Measurements from ENCODE around the gene SF3B2. TPM values are rescaled to one million over a fixed set of nuclear protein-coding genes. Genes with fewer than 3 reads are reported as not detected.

SF3B2 gene
- total and polyA plus RNA-seq, 9 of the 15 experiments (the other 6 are each of a cell fraction or from before 2014, with no cell fraction given) = 58.3 to 248 (median 157) TPM

DNA sequence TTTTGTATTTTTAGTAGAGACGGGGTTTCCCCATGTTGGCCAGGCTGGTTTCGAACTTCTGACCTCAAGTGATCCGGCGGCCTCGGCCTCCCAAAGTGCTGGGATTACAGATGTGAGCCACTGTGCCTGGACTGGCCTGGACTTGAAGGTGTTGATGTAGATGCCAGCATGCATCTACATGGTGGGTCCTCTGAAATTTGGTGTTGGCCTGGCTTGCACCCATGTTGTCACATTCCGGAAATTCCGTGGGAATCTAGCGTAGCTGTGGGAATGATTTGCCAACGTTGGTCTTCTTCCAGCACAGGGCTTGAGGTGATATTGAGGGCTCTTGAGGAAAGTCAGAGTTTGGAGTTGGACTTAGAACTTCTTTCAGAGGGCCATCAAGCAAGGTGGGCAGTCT, 24.4 kb downstream of the SF3B2 start (continued):
- TF ChIP-seq, protein P1, sequence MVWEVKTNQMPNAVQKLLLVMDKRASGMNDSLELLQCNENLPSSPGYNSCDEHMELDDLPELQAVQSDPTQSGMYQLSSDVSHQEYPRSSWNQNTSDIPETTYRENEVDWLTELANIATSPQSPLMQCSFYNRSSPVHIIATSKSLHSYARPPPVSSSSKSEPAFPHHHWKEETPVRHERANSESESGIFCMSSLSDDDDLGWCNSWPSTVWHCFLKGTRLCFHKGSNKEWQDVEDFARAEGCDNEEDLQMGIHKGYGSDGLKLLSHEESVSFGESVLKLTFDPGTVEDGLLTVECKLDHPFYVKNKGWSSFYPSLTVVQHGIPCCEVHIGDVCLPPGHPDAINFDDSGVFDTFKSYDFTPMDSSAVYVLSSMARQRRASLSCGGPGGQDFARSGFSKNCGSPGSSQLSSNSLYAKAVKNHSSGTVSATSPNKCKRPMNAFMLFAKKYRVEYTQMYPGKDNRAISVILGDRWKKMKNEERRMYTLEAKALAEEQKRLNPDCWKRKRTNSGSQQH (CRISPR knock-in tag; IDR thresholded peaks at IDR 0.05) = no peak
- TF ChIP-seq MCM2 (IDR thresholded peaks at IDR 0.05; ENCODE audit: low read depth) = no peak

GRCh38 chr11:66077927-66078326, 25.8 kb downstream of the SF3B2 start:
- no peak overlapping the region for H3K9ac ChIP-seq (ENCODE audit: insufficient read depth in 1 of 2, low read depth in 2 of 2, low read length in 2 of 2)
- TF ChIP-seq SMAD2 (IDR thresholded peaks at IDR 0.05; ENCODE audit: low read depth, low read length) (no peak), HIVEP1 (CRISPR knock-in tag; IDR thresholded peaks at IDR 0.05) (no peak), TCF7L2 (IDR thresholded peaks at IDR 0.05; ENCODE audit: low read depth, low read length) (no peak), GABPA (tag; conservative IDR thresholded peaks at IDR 0.05; ENCODE audit: low read depth) (no peak), ZNF445 (CRISPR knock-in tag; IDR thresholded peaks at IDR 0.05; ENCODE audit: low read depth) (no peak), ZNF165 (CRISPR knock-in tag; IDR thresholded peaks at IDR 0.05; ENCODE audit: borderline replicate concordance) (no peak), TEAD2 (tag; IDR thresholded peaks at IDR 0.05) (no peak), ZNF668 (CRISPR knock-in tag; IDR thresholded peaks at IDR 0.05) (no peak), ZBTB9 (CRISPR knock-in tag; IDR thresholded peaks at IDR 0.05) (no peak), ZNF239 (CRISPR knock-in tag; IDR thresholded peaks at IDR 0.05) (no peak), ZFP36 (IDR thresholded peaks at IDR 0.05; ENCODE audit: low read depth, low read length, partially characterized antibody) (no peak), RFX1 (IDR thresholded peaks at IDR 0.05) (no peak), TAF15 (IDR thresholded peaks at IDR 0.05; ENCODE audit: low read depth, low read length) (no peak), PHF21A (IDR thresholded peaks at IDR 0.05; ENCODE audit: borderline replicate concordance, low read depth) (no peak), CBFA2T3 (IDR thresholded peaks at IDR 0.05) (no peak)
- TF ChIP-seq, protein P2, sequence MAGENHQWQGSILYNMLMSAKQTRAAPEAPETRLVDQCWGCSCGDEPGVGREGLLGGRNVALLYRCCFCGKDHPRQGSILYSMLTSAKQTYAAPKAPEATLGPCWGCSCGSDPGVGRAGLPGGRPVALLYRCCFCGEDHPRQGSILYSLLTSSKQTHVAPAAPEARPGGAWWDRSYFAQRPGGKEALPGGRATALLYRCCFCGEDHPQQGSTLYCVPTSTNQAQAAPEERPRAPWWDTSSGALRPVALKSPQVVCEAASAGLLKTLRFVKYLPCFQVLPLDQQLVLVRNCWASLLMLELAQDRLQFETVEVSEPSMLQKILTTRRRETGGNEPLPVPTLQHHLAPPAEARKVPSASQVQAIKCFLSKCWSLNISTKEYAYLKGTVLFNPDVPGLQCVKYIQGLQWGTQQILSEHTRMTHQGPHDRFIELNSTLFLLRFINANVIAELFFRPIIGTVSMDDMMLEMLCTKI (IDR thresholded peaks at IDR 0.05; ENCODE audit: partially characterized antibody) = no peak
- TF ChIP-seq, protein P3, sequence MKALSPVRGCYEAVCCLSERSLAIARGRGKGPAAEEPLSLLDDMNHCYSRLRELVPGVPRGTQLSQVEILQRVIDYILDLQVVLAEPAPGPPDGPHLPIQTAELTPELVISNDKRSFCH (CRISPR knock-in tag; IDR thresholded peaks at IDR 0.05) = no peak
- TF ChIP-seq, protein P3 (tag; IDR thresholded peaks at IDR 0.05) = no peak

More at GRCh38 chr11:66077927-66078326, 25.8 kb downstream of the SF3B2 start:
- peaks cover 19% of the 10 kb centered on the region; the same call in 1 of the 3 replicates for H3K36me3 ChIP-seq (ENCODE audit: control insufficient read depth, insufficient read depth, low read length)
- ChIA-PET CTCF (ENCODE audit: low intra/inter-chr PET ratio) (no interaction called here), POLR2A (interaction anchor here (0.7 to 4.8 kb wide), 2 partner anchors 7 to 74 kb away, joined by 3 to 44 read pairs; partner anchors contain the start of gene PACS1)
- WGBS (ENCODE audit: insufficient coverage, low coverage, missing lambda C conversion rate) = 85% methylated on average over 3 of the region's 3 CpGs
- no peak overlapping the region for H2AFZ ChIP-seq (ENCODE audit: low read depth, low read length)
- no peak overlapping the region for H3K27ac ChIP-seq (ENCODE audit: extremely low read depth, low read depth, low read length)
- no peaks in the 10 kb centered on the region for H3K9me3 ChIP-seq (replicated peaks; ENCODE audit: control insufficient read depth, insufficient read depth, low read depth, low read length)
- no peak overlapping the region for H3K4me2 ChIP-seq (ENCODE audit: insufficient read depth, low read length)
- peaks cover 3% of the 10 kb centered on the region; the same call in 1 of the 2 replicates for H4K20me1 ChIP-seq (replicated peaks; ENCODE audit: control insufficient read depth, insufficient read depth, low read length)
- H3K9me1 ChIP-seq (ENCODE audit: control insufficient read depth, insufficient read depth, low read length) = no peaks in the 10 kb centered on the region
- ATAC-seq = no peak
- H3K79me2 ChIP-seq (ENCODE audit: control insufficient read depth, insufficient read depth, low read length) = peaks cover 47% of the 10 kb centered on the region
- peaks cover 8 to 30% of the 10 kb centered on the region in 2 experiments; a peak in 4 of 5 replicates for H3K4me1 ChIP-seq (replicated peaks in 1 of 2; ENCODE audit: control insufficient read depth in 2 of 2, insufficient read depth in 2 of 2, low read length in 2 of 2)
- intact Hi-C loops (cut with micrococcal nuclease) (no loop called here), in situ Hi-C loops (cut with MboI) (no loop called here)
- BruUV-seq (replicated peaks) = no TSS peak
- no peak for FAIRE-seq
- H3K27me3 ChIP-seq (ENCODE audit: control insufficient read depth in 2 of 2, insufficient read depth in 2 of 2, low read length in 2 of 2) = no peaks in the 10 kb centered on the region
- H3K4me3 ChIP-seq = no peak overlapping the region
- no peak for DNase-seq (ENCODE audit: extremely low read depth in 1 of 4, low spot score in 3 of 4)

All from K562 (cell line).